LNCaP clone FGC (cell line): ENCODE results near the gene GHDC.
"Not testable (repeated sequence)": the region's sequence is repeated elsewhere in the genome, so short reads cannot be mapped to it uniquely, and the experiment has no call there.

Source experiments
- DNase-seq: peaks from one replicate; pipeline ENCODE4 v3.0.0-alpha.2; 2011; ENCODE audit warnings: low read depth
- H3K4me3 ChIP-seq: 2 replicates; pipeline ENCODE4 v1.5.1; 2011; ENCODE audit warnings: mild to moderate bottlenecking, low read depth, low read length, control low read depth
- TF ChIP-seq, protein P1 (sequence below): IDR thresholded peaks from 2 replicates; pipeline ENCODE4 v1.5.1; 2012; ENCODE audit warnings: mild to moderate bottlenecking; ENCODE audit not compliant: control insufficient read depth, insufficient read depth; ENCODE audit errors: extremely low read depth

Gene GHDC, protein sequence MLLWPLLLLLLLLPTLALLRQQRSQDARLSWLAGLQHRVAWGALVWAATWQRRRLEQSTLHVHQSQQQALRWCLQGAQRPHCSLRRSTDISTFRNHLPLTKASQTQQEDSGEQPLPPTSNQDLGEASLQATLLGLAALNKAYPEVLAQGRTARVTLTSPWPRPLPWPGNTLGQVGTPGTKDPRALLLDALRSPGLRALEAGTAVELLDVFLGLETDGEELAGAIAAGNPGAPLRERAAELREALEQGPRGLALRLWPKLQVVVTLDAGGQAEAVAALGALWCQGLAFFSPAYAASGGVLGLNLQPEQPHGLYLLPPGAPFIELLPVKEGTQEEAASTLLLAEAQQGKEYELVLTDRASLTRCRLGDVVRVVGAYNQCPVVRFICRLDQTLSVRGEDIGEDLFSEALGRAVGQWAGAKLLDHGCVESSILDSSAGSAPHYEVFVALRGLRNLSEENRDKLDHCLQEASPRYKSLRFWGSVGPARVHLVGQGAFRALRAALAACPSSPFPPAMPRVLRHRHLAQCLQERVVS

DNA sequence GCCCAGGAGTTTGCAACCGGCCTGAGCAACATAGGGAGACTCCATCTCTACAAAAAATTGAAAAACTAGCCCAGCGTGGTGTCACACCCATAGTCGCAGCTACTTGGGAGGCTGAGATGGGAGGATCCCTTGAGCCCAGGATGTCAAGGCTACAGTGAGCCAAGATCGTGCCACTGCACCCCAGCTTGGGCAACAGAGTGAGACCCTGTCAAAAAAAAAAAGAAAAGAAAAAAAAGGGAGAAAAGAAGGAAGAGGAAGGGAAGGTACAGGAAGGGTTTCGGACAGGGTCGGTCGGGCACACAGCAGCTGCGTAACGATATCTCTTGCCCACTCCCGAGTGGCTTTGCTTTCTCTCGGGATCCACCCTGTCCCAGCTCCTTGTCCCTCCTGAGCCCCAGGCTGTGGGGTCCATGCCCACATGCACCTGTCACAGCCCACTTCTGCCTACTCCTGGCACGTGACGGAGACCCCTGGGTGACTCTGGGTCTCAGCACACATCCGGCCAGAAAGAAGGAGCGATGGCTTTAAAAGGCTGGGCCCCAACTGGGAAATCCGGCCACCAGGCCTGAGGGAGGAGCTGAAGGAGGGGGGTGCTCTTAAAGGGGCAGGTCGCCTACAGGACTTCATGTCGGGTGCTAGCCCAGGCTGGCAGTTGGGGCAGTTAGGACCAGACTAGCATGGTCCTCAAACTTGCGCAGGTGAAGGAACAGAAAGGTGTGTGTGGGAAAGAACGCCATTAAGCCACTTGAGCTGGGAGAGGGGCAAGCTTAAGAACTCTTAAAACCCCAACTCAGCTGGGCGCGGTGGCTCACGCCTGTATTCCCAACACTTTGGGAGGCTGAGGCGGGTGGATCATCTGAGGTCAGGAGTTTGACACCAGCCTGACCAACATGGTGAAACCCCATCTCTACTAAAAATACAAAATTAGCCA, at the start of gene GHDC:
TSS of gene GHDC (minus strand) at position 526 of the 931 bp plus-strand sequence. CDS start 913 bp downstream, outside the sequence.
- peak; percentile 15 for DNase-seq
- TF ChIP-seq, protein P1, sequence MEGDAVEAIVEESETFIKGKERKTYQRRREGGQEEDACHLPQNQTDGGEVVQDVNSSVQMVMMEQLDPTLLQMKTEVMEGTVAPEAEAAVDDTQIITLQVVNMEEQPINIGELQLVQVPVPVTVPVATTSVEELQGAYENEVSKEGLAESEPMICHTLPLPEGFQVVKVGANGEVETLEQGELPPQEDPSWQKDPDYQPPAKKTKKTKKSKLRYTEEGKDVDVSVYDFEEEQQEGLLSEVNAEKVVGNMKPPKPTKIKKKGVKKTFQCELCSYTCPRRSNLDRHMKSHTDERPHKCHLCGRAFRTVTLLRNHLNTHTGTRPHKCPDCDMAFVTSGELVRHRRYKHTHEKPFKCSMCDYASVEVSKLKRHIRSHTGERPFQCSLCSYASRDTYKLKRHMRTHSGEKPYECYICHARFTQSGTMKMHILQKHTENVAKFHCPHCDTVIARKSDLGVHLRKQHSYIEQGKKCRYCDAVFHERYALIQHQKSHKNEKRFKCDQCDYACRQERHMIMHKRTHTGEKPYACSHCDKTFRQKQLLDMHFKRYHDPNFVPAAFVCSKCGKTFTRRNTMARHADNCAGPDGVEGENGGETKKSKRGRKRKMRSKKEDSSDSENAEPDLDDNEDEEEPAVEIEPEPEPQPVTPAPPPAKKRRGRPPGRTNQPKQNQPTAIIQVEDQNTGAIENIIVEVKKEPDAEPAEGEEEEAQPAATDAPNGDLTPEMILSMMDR, result no peak

DNA sequence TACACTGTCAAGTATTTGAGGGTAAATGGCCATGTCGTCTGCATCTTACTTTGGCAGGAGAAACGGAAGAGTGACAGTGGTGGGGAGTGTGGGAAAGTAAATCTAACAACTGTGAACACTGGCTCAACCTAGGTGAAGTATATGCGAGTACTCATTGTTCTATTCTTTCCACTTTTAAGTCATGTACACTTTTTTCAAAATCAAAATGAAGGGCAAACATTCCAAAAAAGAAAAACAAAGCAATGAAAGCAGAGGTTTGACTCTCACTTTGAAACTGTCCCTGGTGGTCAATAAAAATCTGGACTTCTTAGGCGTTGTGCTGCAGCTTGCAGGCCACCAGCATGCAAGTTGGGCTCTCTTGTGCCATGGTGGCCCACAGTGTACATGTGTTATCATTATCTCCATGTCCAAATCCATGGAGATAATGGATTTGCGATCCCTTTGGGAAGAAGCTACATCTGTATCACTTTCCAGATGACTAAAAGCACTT, 49.2 kb upstream of the GHDC start:
- no peak for DNase-seq
- TF ChIP-seq, protein P1, result no peak
- no peak overlapping the region for H3K4me3 ChIP-seq

More for the DNA sequence above, at the start of gene GHDC:
- H3K4me3 ChIP-seq, result peak within 1 kb of the TSS; percentile 66

DNA sequence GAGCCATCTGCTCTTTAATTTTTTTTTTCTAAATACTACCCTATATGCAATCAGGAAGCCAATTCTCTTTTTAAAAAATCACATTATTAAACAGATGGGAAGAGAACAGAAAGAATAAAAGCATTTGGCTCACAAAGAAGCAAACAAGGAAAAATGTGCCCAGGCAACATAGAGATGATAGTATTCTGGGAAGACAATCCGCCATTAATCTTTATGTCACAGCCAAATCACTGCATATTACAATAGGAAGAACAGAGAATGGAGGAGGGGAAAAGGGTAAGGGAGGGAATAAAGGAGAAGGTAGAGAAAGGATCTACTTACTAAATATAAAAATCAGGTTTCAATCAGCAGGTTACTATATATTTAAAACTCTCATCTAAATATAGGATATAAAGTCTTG, 47.6 kb upstream of the GHDC start:
- TF ChIP-seq, protein P1, result no peak
- no peak overlapping the region for H3K4me3 ChIP-seq
- no peak for DNase-seq

DNA sequence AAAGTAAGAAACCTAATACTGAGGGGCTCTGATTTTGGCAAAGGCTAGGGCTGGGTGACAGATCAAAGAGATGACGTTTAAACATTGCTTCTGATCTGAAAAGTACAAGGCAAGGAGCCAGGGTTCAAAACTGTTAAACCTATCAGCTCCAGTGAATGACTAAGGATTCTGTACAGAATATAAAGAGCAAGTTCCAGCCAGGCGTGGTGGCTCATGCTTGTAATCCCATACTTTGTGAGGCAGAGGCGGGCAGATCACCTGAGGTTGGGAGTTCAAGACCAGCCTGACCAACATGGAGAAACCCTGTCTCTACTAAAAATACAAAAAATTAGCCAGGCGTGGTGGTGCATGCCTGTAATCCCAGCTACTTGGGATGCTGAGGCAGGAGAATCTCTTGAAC, 46.6 kb upstream of the GHDC start:
- not testable (repeated sequence) for H3K4me3 ChIP-seq, DNase-seq

DNA sequence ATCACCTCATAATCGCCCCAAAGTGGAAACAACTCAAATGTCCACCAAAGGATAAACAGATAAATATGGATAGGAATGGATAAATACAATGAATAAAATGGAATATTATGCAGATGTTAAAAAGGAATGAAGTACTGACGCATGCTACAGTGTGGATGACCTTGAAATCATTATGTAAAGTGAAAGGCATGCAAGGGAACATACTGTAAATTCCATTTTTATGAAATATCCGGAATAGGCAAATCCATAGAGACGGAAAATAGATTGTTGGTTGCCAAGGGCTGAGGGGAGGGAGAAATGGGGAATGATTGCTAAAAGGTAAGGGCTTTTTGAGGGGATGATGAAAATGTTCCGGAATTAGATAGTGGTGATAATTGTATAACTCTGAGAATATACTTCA, 45.9 kb upstream of the GHDC start:
- DNase-seq, result no peak
- H3K4me3 ChIP-seq, result no peak overlapping the region
- TF ChIP-seq, protein P1, result no peak

DNA sequence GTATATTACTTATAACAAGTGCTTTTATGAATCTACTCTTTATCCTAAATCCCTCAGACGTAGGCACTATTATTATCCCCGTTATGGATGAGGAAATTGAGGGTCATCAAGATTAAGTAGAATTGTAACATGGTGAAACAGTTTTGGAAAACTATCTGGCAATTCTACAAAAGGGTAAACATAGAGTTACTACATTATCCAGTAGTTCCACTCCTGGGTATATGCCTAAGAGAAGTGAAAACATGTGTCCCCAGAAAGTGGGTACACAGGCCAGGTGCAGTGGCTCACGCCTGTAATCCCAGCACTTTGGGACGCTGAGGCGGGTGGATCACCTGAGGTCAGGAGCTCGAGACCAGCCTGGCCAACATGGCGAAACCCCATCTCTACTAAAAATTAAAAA, 45.3 kb upstream of the GHDC start:
- not testable (repeated sequence) for H3K4me3 ChIP-seq, DNase-seq

DNA sequence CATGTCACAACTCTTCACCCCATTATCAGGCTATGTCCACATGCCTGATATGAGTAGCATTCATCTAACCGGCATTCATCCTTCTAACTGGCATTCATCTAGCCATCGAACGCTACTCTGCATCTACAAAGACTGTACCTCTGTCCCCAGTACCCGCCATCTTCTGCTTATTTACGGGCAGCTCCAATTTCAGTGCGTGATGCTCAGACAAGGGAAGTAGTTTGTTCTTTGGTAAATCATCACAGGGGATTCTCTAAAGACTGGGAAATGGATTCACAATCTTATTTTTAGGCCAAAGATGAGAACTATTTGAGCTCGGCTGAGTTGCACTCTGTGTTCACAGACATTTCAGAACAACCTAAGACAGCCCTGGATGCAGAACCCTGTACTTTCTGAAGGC, 42.5 kb upstream of the GHDC start:
- DNase-seq, result no peak
- no peak overlapping the region for H3K4me3 ChIP-seq
- TF ChIP-seq, protein P1, result no peak
